SW480 (cell line): ENCODE measurements around the gene DDC.
"Not testable (repeated sequence)": the region's sequence is repeated elsewhere in the genome, so short reads cannot be mapped to it uniquely, and the experiment has no call there.

Experiments
- DNase-seq: peaks from one replicate; pipeline ENCODE4 v3.0.0-alpha.2; 2016; ENCODE audit warnings: low spot score

DDC gene

GRCh38 chr7:50486512-50486911, 78.7 kb downstream of the DDC start:
- no peak for DNase-seq

- DNase-seq, result no peak
Observed at GRCh38 chr7:50481867-50482266, 83.3 kb downstream of the DDC start.

- no peak for DNase-seq
Observed at GRCh38 chr7:50480797-50481196, 84.4 kb downstream of the DDC start.

- no peak for DNase-seq
Observed at GRCh38 chr7:50479743-50480517, 85.3 kb downstream of the DDC start.

GRCh38 chr7:50477640-50478039, 87.6 kb downstream of the DDC start:
- DNase-seq, result no peak

GRCh38 chr7:50476953-50477625, 88.1 kb downstream of the DDC start:
- no peak for DNase-seq

GRCh38 chr7:50475340-50475739, 89.9 kb downstream of the DDC start:
- DNase-seq, result no peak

GRCh38 chr7:50474382-50475160, 90.6 kb downstream of the DDC start:
- DNase-seq, result no peak

GRCh38 chr7:50473531-50473930, 91.7 kb downstream of the DDC start:
- DNase-seq, result no peak

- no peak for DNase-seq
Observed at GRCh38 chr7:50472427-50472826, 92.8 kb downstream of the DDC start.

- DNase-seq, result no peak
Observed at GRCh38 chr7:50471970-50472369, 93.2 kb downstream of the DDC start.

- DNase-seq, result no peak
Observed at GRCh38 chr7:50470250-50471163, 94.7 kb downstream of the DDC start.

- no peak for DNase-seq
Observed at GRCh38 chr7:50469181-50469580, 96.0 kb downstream of the DDC start.

- DNase-seq, result peak; percentile 73
Observed at GRCh38 chr7:50467817-50468610, 97.2 kb downstream of the DDC start.

GRCh38 chr7:50466815-50467585, 98.2 kb downstream of the DDC start:
- no peak for DNase-seq

GRCh38 chr7:50463035-50463434, 102.2 kb downstream of the DDC start:
- DNase-seq, result no peak

GRCh38 chr7:50462361-50462760, 102.8 kb downstream of the DDC start:
- no peak for DNase-seq

GRCh38 chr7:50461695-50462094, 103.5 kb downstream of the DDC start:
- DNase-seq, result no peak

- not testable (repeated sequence) for DNase-seq
Observed at GRCh38 chr7:50459183-50459582, 106.0 kb downstream of the DDC start.

GRCh38 chr7:50458651-50459050, 106.6 kb downstream of the DDC start:
- DNase-seq, result not testable (repeated sequence)
